GM12878 (cell line): Measurements from ENCODE around the gene ATG13. TPM values are rescaled to one million over a fixed set of nuclear protein-coding genes. Genes with fewer than 3 reads are reported as not detected.

Source experiments
- HDAC6 ChIP-seq: fragments of 200-600 bp; sonication (generic); IDR thresholded peaks from one replicate; pipeline ENCODE4 v1.8.0; 2017; ENCODE audit warnings: antibody characterized with exemption; ENCODE audit not compliant: unreplicated experiment
- HDGF ChIP-seq: fragments of 450-650 bp; IDR thresholded peaks from 2 replicates; pipeline ENCODE4 v1.6.1; 2016; ENCODE audit warnings: antibody characterized with exemption
- MEF2B ChIP-seq: fragments of 450-650 bp; IDR thresholded peaks from 2 replicates; pipeline ENCODE4 v1.6.1; 2018; ENCODE audit warnings: mild to moderate bottlenecking, moderate library complexity; ENCODE audit not compliant: partially characterized antibody, poor library complexity, severe bottlenecking
- MYC ChIP-seq: IDR thresholded peaks from 2 replicates; pipeline ENCODE4 v1.6.1; 2011; ENCODE audit warnings: mild to moderate bottlenecking, low read length, moderate library complexity, inconsistent platforms; ENCODE audit not compliant: insufficient read depth, insufficient replicate concordance, insufficient read length, severe bottlenecking
- NFXL1 ChIP-seq: fragments of 450-650 bp; IDR thresholded peaks from 2 replicates; pipeline ENCODE4 v1.6.1; 2017; ENCODE audit warnings: antibody characterized with exemption, mild to moderate bottlenecking, borderline replicate concordance
- SUPT20H ChIP-seq: IDR thresholded peaks from 2 replicates; pipeline ENCODE4 v1.6.1; 2011; ENCODE audit warnings: low read depth, mild to moderate bottlenecking, low read length, moderate library complexity, borderline replicate concordance; ENCODE audit not compliant: control insufficient read depth
- polyA plus RNA-seq, 11 experiments: library from polyadenylated mRNA; depleted of rRNA in 4 of 11; unstranded in 6 of 11; stranded (reverse) in 5 of 11; fragments of >200 nt; fragmentation: Nextera tagmentation in 4 of 11; fragmentation: Illumina TruSeq in 1 of 11; extraction: Ambion mirVana in 4 of 11; extraction: Trizol in 1 of 11; gene quantifications; 1 replicate in 1 of 11; 2 replicates in 10 of 11; pipeline versions ENCODE4 v1.2.1 to v1.2.3, GENCODE V29; 2011 to 2016; ENCODE audit warnings: inconsistent platforms in 2 of 11, missing spikeins in 2 of 11, low read depth in 1 of 11
- total RNA-seq, 4 experiments: library from RNA; depleted of rRNA in 3 of 4; stranded (reverse); fragments of >200 nt in 3 of 4; fragmentation: Illumina TruSeq in 1 of 4; extraction: Trizol in 1 of 4; gene quantifications; 2 replicates each; pipeline versions ENCODE4 v1.2.1 to v1.2.3, GENCODE V29; 2013 to 2021
- TF ChIP-seq, protein P1 (sequence below): IDR thresholded peaks from 2 replicates; pipeline ENCODE4 v1.6.1; 2011; ENCODE audit warnings: borderline replicate concordance, low read depth, mild to moderate bottlenecking, moderate library complexity, mixed read lengths, low read length; ENCODE audit not compliant: insufficient read depth; ENCODE audit errors: extremely low read length
- TF ChIP-seq, protein P2 (sequence below): fragments of 450-650 bp; IDR thresholded peaks from 2 replicates; pipeline ENCODE4 v1.6.1; 2017; ENCODE audit warnings: mild to moderate bottlenecking
- TF ChIP-seq, protein P3 (sequence below): IDR thresholded peaks from 2 replicates; pipeline ENCODE4 v1.6.1; 2011; ENCODE audit warnings: low read depth, low read length, improper control_type of control experiment, borderline replicate concordance
- TF ChIP-seq, protein P4 (sequence below): IDR thresholded peaks from 2 replicates; pipeline ENCODE4 v1.6.1; 2011; ENCODE audit warnings: mild to moderate bottlenecking, low read depth, low read length, moderate library complexity; ENCODE audit not compliant: insufficient replicate concordance
- TF ChIP-seq, protein P5 (sequence below): fragments of 450-650 bp; IDR thresholded peaks from 2 replicates; pipeline ENCODE4 v1.6.1; 2016; ENCODE audit warnings: mild to moderate bottlenecking

ATG13 gene
- total and polyA plus RNA-seq, 10 of the 15 experiments (the other 5 are each of a cell fraction or from before 2014, with no cell fraction given) = 10.9 to 61.6 (median 50.9) TPM

DNA sequence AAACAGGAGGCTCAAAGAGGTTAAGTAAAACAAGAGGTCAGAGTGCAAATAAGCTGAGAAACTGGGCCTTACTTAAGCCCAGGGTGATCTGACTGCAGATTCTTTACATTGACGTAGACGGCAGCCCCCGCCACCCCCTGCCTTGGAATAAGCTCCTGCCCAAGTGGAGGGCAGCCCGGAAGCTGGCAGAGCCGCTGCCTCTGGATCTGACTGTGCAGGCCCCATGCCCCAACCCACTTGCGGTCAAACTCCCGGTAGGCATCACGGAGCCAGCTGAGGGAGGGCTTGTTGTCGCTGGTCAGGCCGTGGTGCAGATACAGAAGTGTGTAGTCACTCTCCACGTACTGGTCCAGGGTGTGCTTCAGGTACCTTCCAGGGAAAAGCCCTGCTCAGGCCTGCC is 64.5 kb downstream of the ATG13 start (continued):
- TF ChIP-seq, protein P1, sequence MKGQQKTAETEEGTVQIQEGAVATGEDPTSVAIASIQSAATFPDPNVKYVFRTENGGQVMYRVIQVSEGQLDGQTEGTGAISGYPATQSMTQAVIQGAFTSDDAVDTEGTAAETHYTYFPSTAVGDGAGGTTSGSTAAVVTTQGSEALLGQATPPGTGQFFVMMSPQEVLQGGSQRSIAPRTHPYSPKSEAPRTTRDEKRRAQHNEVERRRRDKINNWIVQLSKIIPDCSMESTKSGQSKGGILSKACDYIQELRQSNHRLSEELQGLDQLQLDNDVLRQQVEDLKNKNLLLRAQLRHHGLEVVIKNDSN = no peak
- TF ChIP-seq, protein P2, sequence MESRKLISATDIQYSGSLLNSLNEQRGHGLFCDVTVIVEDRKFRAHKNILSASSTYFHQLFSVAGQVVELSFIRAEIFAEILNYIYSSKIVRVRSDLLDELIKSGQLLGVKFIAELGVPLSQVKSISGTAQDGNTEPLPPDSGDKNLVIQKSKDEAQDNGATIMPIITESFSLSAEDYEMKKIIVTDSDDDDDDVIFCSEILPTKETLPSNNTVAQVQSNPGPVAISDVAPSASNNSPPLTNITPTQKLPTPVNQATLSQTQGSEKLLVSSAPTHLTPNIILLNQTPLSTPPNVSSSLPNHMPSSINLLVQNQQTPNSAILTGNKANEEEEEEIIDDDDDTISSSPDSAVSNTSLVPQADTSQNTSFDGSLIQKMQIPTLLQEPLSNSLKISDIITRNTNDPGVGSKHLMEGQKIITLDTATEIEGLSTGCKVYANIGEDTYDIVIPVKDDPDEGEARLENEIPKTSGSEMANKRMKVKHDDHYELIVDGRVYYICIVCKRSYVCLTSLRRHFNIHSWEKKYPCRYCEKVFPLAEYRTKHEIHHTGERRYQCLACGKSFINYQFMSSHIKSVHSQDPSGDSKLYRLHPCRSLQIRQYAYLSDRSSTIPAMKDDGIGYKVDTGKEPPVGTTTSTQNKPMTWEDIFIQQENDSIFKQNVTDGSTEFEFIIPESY = no peak
- TF ChIP-seq, protein P3, sequence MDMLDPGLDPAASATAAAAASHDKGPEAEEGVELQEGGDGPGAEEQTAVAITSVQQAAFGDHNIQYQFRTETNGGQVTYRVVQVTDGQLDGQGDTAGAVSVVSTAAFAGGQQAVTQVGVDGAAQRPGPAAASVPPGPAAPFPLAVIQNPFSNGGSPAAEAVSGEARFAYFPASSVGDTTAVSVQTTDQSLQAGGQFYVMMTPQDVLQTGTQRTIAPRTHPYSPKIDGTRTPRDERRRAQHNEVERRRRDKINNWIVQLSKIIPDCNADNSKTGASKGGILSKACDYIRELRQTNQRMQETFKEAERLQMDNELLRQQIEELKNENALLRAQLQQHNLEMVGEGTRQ = no peak
- TF ChIP-seq MYC = no peak
- no peak for TF ChIP-seq NFXL1
- no peak for TF ChIP-seq HDGF
- TF ChIP-seq, protein P4, sequence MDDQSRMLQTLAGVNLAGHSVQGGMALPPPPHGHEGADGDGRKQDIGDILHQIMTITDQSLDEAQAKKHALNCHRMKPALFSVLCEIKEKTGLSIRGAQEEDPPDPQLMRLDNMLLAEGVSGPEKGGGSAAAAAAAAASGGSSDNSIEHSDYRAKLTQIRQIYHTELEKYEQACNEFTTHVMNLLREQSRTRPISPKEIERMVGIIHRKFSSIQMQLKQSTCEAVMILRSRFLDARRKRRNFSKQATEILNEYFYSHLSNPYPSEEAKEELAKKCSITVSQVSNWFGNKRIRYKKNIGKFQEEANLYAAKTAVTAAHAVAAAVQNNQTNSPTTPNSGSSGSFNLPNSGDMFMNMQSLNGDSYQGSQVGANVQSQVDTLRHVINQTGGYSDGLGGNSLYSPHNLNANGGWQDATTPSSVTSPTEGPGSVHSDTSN = no peak
- TF ChIP-seq HDAC6 = no peak
- TF ChIP-seq, protein P5, sequence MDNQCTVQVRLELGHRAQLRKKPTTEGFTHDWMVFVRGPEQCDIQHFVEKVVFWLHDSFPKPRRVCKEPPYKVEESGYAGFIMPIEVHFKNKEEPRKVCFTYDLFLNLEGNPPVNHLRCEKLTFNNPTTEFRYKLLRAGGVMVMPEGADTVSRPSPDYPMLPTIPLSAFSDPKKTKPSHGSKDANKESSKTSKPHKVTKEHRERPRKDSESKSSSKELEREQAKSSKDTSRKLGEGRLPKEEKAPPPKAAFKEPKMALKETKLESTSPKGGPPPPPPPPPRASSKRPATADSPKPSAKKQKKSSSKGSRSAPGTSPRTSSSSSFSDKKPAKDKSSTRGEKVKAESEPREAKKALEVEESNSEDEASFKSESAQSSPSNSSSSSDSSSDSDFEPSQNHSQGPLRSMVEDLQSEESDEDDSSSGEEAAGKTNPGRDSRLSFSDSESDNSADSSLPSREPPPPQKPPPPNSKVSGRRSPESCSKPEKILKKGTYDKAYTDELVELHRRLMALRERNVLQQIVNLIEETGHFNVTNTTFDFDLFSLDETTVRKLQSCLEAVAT = no peak
- no peak for TF ChIP-seq MEF2B
- TF ChIP-seq SUPT20H = no peak
- TF ChIP-seq, all 136 proteins: peak for 0
